Transverse colon (tissue), 3 donors: Measurements from ENCODE around the gene RBBP5.

Experiments used
- EP300 ChIP-seq: sonication (generic); formaldehyde crosslinking; IDR thresholded peaks from one replicate; pipeline ENCODE4 v1.6.1; 2017; ENCODE audit warnings: antibody characterized with exemption, low read depth
- POLR2A ChIP-seq: fragments of 450-650 bp; IDR thresholded peaks from one replicate; pipeline ENCODE4 v1.6.1; 2016; ENCODE audit warnings: antibody characterized with exemption, mild to moderate bottlenecking, moderate library complexity
- TF ChIP-seq, protein P1 (sequence below), 5 experiments: fragments of 200-600 bp in 3 of 5; fragments of 450-650 bp in 2 of 5; sonication (generic) in 3 of 5; IDR thresholded peaks; 1 replicate in 2 of 5; 2 replicates in 3 of 5; pipeline ENCODE4 v1.5.1; 2016 to 2017; ENCODE audit warnings: antibody characterized with exemption in 5 of 5, inconsistent platforms in 3 of 5, mild to moderate bottlenecking in 2 of 5, moderate library complexity in 1 of 5

DNA sequence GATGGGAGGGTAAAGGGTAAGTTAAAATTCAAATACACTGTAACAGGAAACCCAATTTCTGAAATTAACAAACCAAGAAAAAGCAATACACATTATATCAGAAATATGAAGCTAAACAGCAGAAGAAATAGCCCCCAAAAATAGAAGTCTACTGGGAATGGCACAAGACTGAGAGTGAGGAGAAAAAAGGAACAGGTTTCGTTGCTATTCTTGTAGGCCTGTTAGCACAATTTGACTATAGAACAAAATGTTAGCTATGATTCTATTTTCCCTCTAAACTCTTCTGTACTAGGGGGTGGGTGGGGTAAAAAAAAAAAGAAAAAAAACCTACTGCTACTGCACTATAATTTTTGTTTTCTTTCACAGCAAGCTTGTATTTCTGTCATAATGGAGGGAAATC, 12.5 kb downstream of the RBBP5 start:
- TF ChIP-seq EP300, result no peak
- TF ChIP-seq, protein P1, sequence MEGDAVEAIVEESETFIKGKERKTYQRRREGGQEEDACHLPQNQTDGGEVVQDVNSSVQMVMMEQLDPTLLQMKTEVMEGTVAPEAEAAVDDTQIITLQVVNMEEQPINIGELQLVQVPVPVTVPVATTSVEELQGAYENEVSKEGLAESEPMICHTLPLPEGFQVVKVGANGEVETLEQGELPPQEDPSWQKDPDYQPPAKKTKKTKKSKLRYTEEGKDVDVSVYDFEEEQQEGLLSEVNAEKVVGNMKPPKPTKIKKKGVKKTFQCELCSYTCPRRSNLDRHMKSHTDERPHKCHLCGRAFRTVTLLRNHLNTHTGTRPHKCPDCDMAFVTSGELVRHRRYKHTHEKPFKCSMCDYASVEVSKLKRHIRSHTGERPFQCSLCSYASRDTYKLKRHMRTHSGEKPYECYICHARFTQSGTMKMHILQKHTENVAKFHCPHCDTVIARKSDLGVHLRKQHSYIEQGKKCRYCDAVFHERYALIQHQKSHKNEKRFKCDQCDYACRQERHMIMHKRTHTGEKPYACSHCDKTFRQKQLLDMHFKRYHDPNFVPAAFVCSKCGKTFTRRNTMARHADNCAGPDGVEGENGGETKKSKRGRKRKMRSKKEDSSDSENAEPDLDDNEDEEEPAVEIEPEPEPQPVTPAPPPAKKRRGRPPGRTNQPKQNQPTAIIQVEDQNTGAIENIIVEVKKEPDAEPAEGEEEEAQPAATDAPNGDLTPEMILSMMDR (IDR thresholded peaks at IDR 0.05), result no peak
- no peak for TF ChIP-seq POLR2A
